Activated CD8-positive, alpha-beta memory T cell treated with anti-CD3 and anti-CD28 coated beads for 36 hours (primary cell): ENCODE results near the gene C2orf76. TPM values are rescaled to one million over a fixed set of nuclear protein-coding genes. Genes with fewer than 3 reads are reported as not detected.

ENCODE experiments used
- CTCF ChIA-PET: fragments of 350-600 bp; sonication (Branson Sonifier 250); formaldehyde crosslinking; loops from one replicate; lab custom pipeline; 2021; ENCODE audit warnings: antibody characterized with exemption; lab: Charles Lee
- POLR2A ChIA-PET: fragments of 350-600 bp; sonication (Branson Sonifier 250); formaldehyde crosslinking; loops from one replicate; lab custom pipeline; 2021; ENCODE audit warnings: antibody characterized with exemption; lab: Charles Lee
- total RNA-seq, 2 experiments: library from RNA; stranded (reverse); gene quantifications; one replicate each; pipeline ENCODE4 v1.2.3, GENCODE V29; 2021

Gene C2orf76
- total RNA-seq, 2 experiments from 2014 or later: 21.0 to 22.1 TPM

DNA sequence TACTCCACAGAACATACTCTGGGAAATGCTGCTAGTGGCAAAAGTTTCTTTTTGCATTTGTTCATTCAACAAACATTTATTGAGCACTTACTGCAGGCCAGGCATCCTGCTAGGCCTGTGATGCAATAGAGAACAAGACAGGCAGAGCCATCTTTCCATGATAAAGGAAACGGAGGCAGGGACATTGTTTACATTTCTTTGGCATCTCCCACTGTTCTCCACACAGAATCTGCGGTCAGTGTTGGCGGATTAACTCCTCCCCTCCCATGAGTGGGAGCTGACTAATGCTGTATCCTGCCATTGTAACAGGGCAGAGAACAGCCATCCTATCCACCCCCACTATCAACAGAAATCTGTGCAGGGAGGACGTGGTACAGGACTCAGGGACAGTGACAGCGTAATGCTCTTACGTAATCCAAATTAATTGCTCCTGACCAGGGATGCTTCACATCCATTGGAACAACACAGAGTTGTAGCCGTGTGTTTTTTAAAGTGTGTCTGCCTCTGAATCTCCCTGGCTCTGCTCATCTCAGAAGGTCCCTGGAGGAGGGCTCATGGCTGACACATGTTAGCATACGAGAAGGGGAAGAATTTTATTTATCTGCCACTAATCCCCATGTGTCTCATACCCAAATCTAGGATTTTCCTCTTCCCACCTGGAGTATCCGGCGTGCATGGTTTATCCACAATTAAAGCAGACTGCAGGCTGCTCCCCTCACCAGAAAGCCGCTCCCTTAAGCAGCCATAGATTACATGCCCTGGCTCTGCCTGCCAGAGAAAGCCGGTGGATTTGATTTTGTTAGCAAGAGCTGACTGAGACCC, 110.7 kb downstream of the C2orf76 start:
- POLR2A ChIA-PET: no interaction called here
- CTCF ChIA-PET: no interaction called here

DNA sequence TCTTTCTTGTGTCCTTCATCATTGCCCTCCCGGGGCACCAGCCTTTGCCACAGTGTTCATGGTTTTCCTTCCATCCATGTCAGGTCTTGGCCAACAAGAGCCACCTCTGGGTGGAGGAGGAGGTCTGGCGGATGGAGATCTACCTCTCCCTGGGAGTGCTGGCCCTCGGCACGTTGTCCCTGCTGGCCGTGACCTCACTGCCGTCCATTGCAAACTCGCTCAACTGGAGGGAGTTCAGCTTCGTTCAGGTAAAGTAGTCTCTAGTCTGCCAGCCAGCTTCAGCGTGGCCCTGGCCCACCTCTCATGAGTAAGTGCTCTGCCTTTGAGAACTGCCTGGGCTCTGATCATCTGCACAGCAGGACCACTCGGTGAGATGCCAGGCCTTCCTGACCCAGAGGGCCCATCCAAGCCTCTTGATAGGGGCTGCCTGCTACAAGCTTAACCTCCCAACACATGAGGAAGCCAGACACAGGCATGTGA, 112.0 kb downstream of the C2orf76 start:
- CTCF ChIA-PET: no interaction called here
- POLR2A ChIA-PET: no interaction called here

DNA sequence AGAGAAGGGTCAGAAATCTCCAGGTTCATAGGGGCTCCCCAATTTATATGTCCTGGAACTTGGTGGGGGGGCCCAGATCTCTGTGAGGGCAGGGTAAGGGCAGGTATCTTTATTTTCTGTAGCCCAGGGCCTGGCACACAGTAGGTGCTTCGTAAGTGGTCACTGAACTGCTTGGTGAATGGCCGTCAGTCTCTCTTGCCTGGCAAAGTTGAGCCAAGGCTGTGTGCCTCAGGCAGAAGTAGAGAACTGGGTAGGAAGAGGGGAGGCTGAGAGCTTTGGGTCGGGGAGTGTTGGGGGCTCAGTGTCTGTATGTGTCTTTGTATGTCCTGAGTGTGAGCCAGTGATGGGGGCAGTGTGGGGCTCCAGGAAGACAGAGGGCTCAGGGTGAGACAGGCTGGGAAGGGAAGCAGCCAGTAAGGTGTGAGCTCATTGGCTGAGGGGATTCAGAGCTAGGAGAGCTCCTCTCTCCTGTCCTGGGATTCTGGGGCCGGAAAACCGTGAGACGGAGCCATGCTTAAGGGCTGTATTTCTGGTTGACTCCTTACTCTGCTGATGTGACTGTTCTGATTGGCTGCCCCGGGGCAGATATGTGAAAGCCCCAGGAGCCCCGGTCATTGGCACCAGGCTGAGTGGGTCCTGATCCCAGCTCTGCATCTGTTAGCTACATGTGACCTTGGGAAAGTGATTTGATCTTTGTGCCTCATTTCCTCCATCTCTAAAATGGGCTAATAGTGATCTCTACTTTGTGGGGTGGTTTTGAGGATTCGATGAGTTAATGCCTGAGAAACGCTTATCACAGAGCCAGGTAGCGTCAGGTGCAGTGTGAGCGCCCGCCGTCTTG, 112.7 kb downstream of the C2orf76 start:
- POLR2A ChIA-PET: no interaction called here
- CTCF ChIA-PET: no interaction called here

DNA sequence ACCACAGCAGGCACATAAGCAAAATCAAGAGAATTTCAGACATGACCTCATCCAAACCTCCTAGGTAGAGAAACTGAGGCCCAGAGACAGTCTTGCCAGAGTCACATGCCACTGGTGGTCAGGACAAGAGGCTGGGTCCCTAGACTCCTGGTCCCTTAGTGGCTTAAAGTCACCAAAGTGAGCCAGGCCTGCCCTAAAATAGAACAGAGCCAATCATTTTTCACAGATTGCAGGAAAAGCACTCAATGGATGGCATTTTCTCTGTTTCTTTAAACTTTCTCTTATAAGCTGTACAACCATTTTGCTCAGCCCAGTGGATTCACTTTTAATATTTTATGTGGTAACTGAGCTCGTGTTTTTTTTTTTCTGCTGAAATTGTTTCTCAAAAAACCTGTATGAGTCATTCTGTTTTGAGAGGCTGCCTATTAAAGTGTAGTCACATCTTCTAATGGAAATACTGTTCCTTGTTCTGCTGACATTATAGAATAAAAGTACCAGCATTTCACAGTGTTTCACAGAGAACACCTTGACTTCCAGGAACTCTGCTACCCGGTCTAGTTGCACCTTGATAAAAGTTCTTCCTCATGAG, 113.4 kb downstream of the C2orf76 start:
- POLR2A ChIA-PET: no interaction called here
- CTCF ChIA-PET: no interaction called here

Other genes starting within 250 kb of the C2orf76 start
- not detected for gene C1QL2, start 208.1 kb downstream of the C2orf76 start, total RNA-seq
- gene STEAP3, start 143.0 kb downstream of the C2orf76 start, total RNA-seq: under 1 TPM; 0.44 to 0.46 TPM
- gene DBI, start 143 bp upstream of the C2orf76 start, total RNA-seq: 100 to 1,000 TPM; 161 to 169 TPM
- not detected for gene TMEM37, start 65.0 kb upstream of the C2orf76 start, total RNA-seq
- not detected for gene SCTR, start 157.6 kb upstream of the C2orf76 start, total RNA-seq
- not detected for gene CFAP221, start 177.6 kb upstream of the C2orf76 start, total RNA-seq